Panc1 (cell line): ENCODE results near the gene BCR. TPM values are rescaled to one million over a fixed set of nuclear protein-coding genes. Genes with fewer than 3 reads are reported as not detected.
A peak's percentile ranks its signal among the peaks of the same experiment; 100 is the strongest.

Source experiments
- ATAC-seq: fragments of 200-7000 bp; cut with Tn5 transposase; 2 replicates; pipeline ENCODE4 v1.9.1; 2020; ENCODE audit warnings: mild to moderate bottlenecking, moderate library complexity
- BruUV-seq: library from RNA; stranded (reverse); fragments of 400-500 nt; replicated peaks from 2 replicates; lab custom pipeline; 2021; lab: Mats Ljungman, UMichigan
- CTCF ChIA-PET: fragments of 300-600 bp; sonication (Branson Sonifier 250); formaldehyde crosslinking; loops from one replicate; lab custom pipeline; 2022; ENCODE audit warnings: antibody characterized with exemption; lab: Charles Lee
- POLR2A ChIA-PET: fragments of 300-600 bp; sonication (Branson Sonifier 250); formaldehyde crosslinking; loops from one replicate; lab custom pipeline; 2022; ENCODE audit warnings: antibody characterized with exemption; lab: Charles Lee
- DNase-seq: peaks from one replicate; pipeline ENCODE4 v3.0.0-alpha.2; 2010; ENCODE audit warnings: low read depth, low spot score
- H3K27ac ChIP-seq: 2 replicates; pipeline ENCODE4 v1.5.1; 2011; ENCODE audit warnings: mild to moderate bottlenecking, low read length, inconsistent platforms
- H3K27me3 ChIP-seq: fragments of 200-500 bp; sonication (Bioruptor generic); 2 replicates; pipeline ENCODE4 v1.6.0; 2014; ENCODE audit warnings: low read length, inconsistent platforms; ENCODE audit not compliant: control insufficient read depth, insufficient read depth
- H3K36me3 ChIP-seq: fragments of 200-500 bp; sonication (Bioruptor generic); 2 replicates; pipeline ENCODE4 v1.5.1; 2014; ENCODE audit warnings: inconsistent platforms, mild to moderate bottlenecking, low read length, moderate library complexity; ENCODE audit not compliant: control insufficient read depth, insufficient read depth
- H3K4me1 ChIP-seq: 2 replicates; pipeline ENCODE4 v1.5.1; 2011; ENCODE audit warnings: inconsistent platforms, mild to moderate bottlenecking, low read length, moderate library complexity; ENCODE audit not compliant: control insufficient read depth, insufficient read depth
- H3K4me3 ChIP-seq, 2 experiments: 2 replicates each; pipeline ENCODE4 v1.5.1; 2011 to 2012; ENCODE audit warnings: low read depth in 2 of 2, low read length in 2 of 2, mild to moderate bottlenecking in 2 of 2, inconsistent platforms in 1 of 2, moderate library complexity in 1 of 2
- H3K9me3 ChIP-seq: fragments of 200-500 bp; sonication (Bioruptor generic); 2 replicates; pipeline ENCODE4 v1.5.1; 2014; ENCODE audit warnings: low read depth, mild to moderate bottlenecking, inconsistent platforms, low read length, moderate library complexity; ENCODE audit not compliant: control insufficient read depth, insufficient read depth
- POLR2AphosphoS5 ChIP-seq: IDR thresholded peaks from 2 replicates; pipeline ENCODE4 v1.6.1; 2012; ENCODE audit warnings: mild to moderate bottlenecking, low read depth, low read length, moderate library complexity
- REST ChIP-seq, 2 experiments: IDR thresholded peaks; 2 replicates each; pipeline ENCODE4 v1.6.1; 2011 to 2012; ENCODE audit warnings: low read depth in 2 of 2, control low read depth in 1 of 2, low read length in 1 of 2, mild to moderate bottlenecking in 1 of 2, moderate library complexity in 1 of 2; ENCODE audit not compliant: insufficient read depth in 1 of 2
- SIN3A ChIP-seq: IDR thresholded peaks from 2 replicates; pipeline ENCODE4 v1.6.1; 2012; ENCODE audit warnings: low read depth, mild to moderate bottlenecking, low read length, moderate library complexity, borderline replicate concordance; ENCODE audit not compliant: insufficient read depth
- TCF7L2 ChIP-seq: IDR thresholded peaks from 2 replicates; pipeline ENCODE4 v1.6.1; 2011; ENCODE audit warnings: mild to moderate bottlenecking, low read depth, low read length, inconsistent platforms
- in situ Hi-C: cut with HindIII; loops from 2 replicates; pipeline ENCODE4 v1.10.0; 2016; ENCODE audit warnings: low sequenced_read_pairs, low pct_unique_long_range_greater_than_20kb
- intact Hi-C: fragments of 100-400 bp; cut with micrococcal nuclease; formaldehyde crosslinking; loops from one replicate; pipeline ENCODE4 v1.10.0; 2022; ENCODE audit not compliant: unreplicated experiment
- total RNA-seq: library from RNA; stranded (reverse); gene quantifications from one replicate; pipeline ENCODE4 v1.2.1, GENCODE V29; 2021; ENCODE audit not compliant: unreplicated experiment
- TF ChIP-seq, protein P1 (sequence below): fragments of 450-650 bp; IDR thresholded peaks from 2 replicates; pipeline ENCODE4 v1.5.1; 2017; ENCODE audit warnings: mild to moderate bottlenecking

BCR gene
- total RNA-seq, 1 experiment from 2014 or later: 32.1 TPM

DNA sequence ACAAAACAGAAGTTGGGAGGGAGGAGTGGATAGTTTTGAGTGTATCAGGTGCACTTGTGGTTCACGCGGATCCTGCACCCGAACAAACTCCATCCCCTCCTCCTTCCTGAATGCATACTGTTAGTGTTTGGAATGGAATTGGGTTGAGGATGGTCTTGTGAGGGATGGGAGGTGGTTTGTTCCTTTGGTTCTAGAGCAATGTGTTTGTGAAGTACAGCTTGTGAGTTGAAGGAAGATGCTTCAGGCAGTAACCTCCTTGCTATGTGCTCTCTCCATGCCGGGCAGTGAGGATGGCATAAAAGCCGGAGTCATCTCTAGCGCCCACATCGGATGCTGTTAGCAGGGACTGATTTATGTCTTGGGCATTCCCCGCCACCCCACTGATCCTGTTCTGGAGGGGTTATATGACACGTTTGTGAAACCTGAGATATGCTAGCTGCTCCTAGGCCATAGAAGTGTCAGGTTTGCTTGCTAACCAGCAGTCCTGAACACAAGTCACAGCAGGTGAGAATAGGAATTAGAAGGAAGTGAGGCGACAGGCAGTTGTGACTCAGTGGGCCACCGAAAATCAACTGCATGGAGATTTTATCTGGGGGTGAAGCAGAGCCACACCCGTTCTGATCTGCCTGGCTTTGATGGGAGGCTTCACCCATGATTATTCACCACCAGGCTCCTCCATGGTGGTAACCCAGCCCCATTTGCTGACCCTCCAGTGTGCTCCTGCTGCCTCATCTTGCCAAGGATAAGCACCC, 2.2 kb downstream of the BCR start:
- ChIA-PET CTCF (no interaction called here), POLR2A (no interaction called here)
- TSS peak; percentile 69 for BruUV-seq
- H3K36me3 ChIP-seq: no peaks in the 10 kb centered on the region; the same call in 1 of the 2 replicates
- in situ Hi-C loops: no loop called here
- no peaks in the 10 kb centered on the region for H3K27me3 ChIP-seq
- H3K9me3 ChIP-seq: no peaks in the 10 kb centered on the region
- peaks cover 20% of the 10 kb centered on the region for H3K4me1 ChIP-seq
- peak overlapping the region; percentile 44 for H3K27ac ChIP-seq
- intact Hi-C loops: loop anchor here (10.0 kb wide), 1 partner anchor 62 kb away; no protein-coding TSS in a partner anchor
- peak overlapping the region; percentile 50 to 52 for H3K4me3 ChIP-seq
- TF ChIP-seq POLR2AphosphoS5 (no peak), REST (IDR thresholded peaks at IDR 0.05; ENCODE audit: insufficient read depth in 1 of 2, low read depth in 2 of 2, low read length in 1 of 2) (no peak), TCF7L2 (no peak), SIN3A (no peak)
- TF ChIP-seq, protein P1, sequence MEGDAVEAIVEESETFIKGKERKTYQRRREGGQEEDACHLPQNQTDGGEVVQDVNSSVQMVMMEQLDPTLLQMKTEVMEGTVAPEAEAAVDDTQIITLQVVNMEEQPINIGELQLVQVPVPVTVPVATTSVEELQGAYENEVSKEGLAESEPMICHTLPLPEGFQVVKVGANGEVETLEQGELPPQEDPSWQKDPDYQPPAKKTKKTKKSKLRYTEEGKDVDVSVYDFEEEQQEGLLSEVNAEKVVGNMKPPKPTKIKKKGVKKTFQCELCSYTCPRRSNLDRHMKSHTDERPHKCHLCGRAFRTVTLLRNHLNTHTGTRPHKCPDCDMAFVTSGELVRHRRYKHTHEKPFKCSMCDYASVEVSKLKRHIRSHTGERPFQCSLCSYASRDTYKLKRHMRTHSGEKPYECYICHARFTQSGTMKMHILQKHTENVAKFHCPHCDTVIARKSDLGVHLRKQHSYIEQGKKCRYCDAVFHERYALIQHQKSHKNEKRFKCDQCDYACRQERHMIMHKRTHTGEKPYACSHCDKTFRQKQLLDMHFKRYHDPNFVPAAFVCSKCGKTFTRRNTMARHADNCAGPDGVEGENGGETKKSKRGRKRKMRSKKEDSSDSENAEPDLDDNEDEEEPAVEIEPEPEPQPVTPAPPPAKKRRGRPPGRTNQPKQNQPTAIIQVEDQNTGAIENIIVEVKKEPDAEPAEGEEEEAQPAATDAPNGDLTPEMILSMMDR: no peak
- DNase-seq (no peak), ATAC-seq (no peak)

GRCh38 chr22:23183061-23183698, 2.9 kb downstream of the BCR start:
- BruUV-seq: no TSS peak
- no peak for DNase-seq
- intact Hi-C loops: loop anchor here (10.0 kb wide), 1 partner anchor 62 kb away; no protein-coding TSS in a partner anchor
- in situ Hi-C loops: no loop called here
- H3K4me1 ChIP-seq: peaks cover 20% of the 10 kb centered on the region
- TF ChIP-seq POLR2AphosphoS5 (no peak), TCF7L2 (no peak), REST (IDR thresholded peaks at IDR 0.05; ENCODE audit: insufficient read depth in 1 of 2, low read depth in 2 of 2, low read length in 1 of 2) (no peak), SIN3A (no peak)
- TF ChIP-seq, protein P1: no peak
- H3K4me3 ChIP-seq: peak overlapping the region; percentile 50 to 52
- CTCF ChIA-PET: no interaction called here
- H3K27me3 ChIP-seq: no peaks in the 10 kb centered on the region
- no peak for ATAC-seq
- POLR2A ChIA-PET: no interaction called here
- H3K27ac ChIP-seq: peak overlapping the region; percentile 44
- H3K9me3 ChIP-seq: no peaks in the 10 kb centered on the region
- no peaks in the 10 kb centered on the region; the same call in 1 of the 2 replicates for H3K36me3 ChIP-seq
